Mucosa of gallbladder (tissue), 1 donor: ENCODE measurements around the gene MYO3B. TPM values are rescaled to one million over a fixed set of nuclear protein-coding genes. Genes with fewer than 3 reads are reported as not detected.

Source experiments
- DNase-seq: peaks from one replicate; pipeline ENCODE4 v3.0.0-alpha.2; 2020; ENCODE audit warnings: low spot score
- total RNA-seq: library from RNA; stranded (reverse); gene quantifications from one replicate; pipeline ENCODE4 v1.2.1, GENCODE V29; 2021
- donor health status: DM: no; HTN: no; CAD: no.

MYO3B gene
- total RNA-seq, 1 donor from 2014 or later, result 0.23 TPM

DNA sequence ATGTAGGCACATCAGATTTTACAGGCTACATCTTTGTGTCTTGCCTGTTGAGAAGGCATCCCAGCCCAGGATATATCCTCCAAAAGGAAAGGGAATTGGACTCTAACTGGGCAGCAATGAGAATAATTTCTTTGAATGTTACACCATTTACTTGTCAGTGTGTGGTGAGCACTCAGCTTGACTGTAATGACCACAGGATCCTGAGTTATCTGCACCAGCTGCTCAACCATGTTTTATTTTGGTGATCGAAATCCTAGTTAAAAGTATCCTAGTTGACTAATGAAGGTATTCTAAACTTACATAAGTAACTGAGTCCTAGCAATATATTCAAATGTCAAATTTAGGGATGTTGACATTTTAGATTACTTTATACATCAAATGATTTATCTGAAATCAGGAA, 123.0 kb downstream of the MYO3B start:
- no peak for DNase-seq

DNA sequence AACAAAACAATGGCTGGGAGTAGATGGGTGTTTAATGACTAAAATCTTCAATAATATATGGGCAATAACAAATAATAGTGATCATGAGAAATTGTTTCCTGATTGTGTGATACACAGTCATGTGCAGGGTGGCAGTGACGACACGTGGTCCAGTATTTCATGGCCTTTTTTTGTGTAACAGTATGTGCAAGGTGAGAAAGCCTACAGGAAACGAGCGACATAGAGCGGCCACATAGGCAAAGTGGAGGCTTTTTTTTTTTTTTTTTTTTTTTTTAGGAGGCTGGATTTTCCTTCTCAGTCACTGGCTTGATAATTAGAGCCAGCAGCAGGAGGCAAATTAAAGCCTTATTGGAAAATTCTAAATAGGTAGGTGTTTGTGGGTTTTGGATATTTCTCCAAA, 123.7 kb downstream of the MYO3B start:
- DNase-seq, result no peak

DNA sequence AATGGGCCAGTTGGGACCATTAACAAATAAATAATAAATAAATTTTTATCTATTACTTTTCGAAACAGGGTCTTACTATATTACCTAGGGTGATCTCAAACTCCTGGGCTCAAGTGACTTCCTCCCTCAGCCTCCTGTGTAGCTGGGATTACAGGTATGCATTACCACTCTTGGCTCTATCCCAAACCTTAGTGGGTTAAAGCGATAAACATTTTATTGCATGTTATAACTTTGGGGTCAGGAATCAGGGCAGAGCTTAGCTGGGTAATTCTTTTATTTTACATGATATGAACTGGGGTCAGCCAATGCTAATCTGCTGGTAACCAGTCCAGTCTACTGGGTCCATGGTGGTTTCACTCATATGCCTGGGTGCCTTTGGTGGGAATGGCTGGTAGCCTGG, 127.8 kb downstream of the MYO3B start:
- no peak for DNase-seq

DNA sequence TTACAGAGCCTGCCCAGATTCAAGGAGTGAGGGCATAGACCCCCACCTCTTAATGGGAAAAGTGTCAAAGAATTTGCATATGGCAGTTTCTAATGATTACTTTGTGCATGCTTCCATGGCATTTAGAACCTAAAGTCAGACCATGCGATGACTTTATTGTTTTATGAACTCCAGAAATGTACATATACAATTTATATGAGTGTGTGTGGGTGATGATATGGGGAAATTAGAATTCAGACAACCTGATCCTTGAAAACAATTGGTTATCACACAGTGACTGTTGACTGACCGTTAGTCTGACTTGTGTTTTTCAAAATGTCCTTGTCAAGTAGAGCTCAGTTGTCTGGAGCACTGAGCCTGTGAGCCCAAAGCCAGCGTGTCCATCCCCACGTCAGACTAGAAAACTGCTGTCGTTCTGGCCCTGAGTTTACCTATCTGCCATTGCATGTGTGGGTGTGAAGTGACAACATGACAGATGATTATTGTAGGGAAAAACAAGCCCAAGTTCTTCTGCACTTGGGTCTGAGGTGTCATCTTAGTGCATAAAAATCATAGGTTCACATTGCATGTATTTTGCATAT, 128.4 kb downstream of the MYO3B start:
- DNase-seq, result no peak

DNA sequence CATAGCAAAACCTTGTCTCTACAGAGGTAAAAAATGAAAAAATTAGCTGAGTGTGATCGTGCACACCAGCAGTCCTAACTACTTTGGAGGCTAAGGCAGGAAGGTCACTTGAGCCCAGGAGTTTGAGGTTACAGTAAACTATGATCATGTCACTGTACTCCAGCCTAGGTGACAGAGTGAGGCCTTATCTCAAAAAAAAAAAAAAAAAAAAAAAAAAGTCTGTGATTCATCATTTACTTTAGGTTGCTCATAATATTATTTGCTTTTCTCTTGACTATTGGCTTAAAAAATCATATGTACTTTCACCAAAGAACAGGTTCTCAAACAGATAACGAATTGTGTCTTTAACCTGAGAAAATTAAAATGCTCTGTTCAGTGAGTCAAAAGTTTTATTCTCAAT, 129.1 kb downstream of the MYO3B start:
- no peak for DNase-seq

DNA sequence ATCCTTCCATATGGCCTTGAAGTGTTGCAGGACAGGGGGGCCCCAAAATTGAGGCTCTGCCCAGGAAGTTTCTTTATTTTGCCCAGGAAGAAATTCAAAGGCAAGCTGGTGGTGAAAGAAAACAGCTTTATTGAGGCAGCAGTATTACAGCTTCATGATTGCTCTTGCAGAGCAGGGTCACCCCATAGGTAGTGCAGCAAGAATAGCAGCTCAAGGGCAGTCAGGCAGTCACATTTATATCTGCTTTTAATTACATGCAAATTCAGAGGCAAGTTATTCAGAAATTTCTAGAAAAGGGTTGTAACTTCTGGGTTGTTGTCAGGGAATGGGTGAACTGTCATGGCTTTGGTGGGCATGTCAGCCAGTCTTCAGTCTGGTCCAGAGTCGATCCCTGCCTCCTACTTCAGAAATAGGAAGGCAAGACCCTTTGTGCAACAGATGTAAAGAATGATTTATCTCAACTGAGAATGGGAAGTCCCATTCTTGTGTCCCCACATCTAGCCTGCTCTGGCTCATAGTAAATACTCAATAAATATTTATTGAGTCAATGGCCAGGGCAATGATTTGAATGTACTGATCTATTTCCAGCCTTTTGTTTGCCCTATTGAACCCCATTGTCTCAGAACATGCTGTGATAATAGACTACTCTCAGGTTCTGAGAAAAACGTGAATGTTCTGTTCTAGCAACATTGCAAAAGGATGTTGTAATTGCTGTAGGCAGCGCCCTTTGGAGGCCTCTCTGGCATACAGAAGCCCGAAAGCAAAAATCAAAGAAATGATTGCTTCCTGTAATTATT, 129.8 kb downstream of the MYO3B start:
- DNase-seq, result peak; percentile 19

DNA sequence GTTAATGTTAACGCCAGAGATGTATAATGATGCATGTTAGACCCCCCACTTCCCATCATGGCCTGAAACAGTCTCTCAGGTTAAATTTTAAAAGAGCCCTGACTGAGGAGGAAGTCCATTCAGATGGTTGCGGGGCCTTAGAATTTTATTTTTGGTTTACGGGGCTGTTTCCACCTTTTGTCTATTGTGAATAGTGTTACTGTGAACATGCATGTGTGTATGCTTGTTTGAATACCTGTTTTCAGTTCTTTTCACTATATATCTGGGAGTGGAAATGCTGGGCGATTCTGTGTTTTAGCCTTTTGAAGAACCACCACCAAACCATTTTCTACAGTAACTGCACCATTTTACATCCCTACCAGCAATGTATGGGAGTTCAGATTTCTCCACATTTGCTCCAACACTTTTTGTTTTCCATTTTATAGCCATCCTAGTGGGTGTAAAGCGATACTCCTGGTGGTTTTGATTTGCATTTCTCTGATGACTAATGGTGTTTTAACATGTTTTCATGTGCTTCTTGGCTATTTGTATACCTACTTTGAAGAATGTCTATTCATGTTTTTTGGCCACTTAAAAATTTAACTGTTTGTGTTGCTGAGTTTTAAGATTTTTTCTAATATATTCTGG, 133.0 kb downstream of the MYO3B start:
- DNase-seq, result no peak

DNA sequence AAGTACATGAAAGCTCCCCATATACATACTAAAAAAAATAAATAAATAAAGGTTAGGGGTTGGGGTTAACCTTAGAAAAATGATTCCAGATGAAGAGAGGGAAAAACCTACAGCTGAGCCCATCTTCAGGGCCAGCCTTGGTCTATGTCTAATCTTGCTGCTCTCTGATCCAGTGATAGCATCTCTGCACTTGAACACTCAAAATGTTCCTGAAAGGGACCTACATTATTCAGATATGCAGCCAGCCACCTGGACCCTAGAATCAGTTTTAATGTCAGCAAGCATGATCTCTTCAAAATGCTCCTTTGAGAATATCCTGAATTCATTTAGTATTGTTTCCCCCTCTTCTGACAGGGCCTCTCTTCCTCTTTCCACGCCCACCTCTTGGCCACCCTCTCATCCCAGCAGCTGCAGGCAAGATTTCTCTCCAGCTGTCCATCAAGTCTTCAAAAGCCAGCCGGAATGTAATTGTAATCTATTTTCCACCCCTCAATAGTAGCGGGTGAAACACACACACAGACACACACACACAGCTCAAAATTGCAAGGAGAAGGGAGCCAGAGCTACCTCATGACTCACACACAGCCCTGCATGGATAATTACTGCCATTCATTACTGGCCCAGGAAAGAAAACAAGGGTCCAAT, 135.5 kb downstream of the MYO3B start:
- no peak for DNase-seq

DNA sequence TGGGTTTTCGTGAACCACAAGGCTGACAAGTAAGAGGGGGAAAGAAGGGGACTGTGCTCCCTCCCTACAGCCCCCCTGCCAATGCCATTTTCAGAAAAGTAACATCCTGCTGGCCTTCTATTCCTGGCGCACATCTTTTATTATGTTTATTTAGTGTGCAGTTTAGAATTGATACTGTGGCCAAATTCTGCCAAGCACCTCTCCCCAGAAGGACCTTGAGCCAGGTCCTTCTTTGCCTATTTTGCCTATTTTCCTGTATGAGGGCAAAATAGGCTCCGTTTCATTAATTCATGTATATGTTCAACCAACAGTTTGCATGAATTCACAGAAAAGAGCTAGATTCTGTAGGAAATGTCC, 136.0 kb downstream of the MYO3B start:
- DNase-seq, result no peak

DNA sequence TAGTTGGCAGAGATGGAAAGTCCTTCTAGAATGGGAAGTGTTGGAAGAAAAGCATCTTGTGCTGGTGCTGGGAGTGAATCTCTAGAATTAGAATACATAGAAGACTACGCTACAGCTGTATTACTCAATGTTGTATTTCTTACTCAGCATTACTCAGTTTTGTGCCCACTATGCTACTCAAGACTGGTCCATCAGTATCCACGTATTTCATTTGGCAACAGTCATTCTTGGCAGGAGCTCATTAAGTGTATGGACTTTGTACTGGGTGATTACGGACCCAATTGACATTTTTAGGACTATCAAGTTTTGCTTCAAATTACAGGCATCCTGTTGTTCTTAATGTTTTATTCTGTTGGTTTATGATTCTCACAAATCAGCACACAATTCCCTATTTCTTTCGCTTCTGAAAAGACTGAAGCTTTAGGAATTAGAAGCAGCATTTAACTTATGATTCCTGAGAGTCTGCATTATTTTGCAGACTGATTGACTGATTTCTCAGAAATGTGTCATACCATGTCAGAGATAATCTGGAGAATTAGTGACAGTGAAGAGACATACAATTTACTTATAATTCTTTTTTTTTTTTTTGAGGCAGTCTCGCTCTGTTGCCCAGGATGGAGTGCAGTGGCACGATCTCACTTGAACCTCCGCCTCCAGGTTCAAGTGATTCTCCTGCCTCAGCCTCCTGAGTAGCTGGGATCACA, 136.9 kb downstream of the MYO3B start:
- DNase-seq, result peak; percentile 15

DNA sequence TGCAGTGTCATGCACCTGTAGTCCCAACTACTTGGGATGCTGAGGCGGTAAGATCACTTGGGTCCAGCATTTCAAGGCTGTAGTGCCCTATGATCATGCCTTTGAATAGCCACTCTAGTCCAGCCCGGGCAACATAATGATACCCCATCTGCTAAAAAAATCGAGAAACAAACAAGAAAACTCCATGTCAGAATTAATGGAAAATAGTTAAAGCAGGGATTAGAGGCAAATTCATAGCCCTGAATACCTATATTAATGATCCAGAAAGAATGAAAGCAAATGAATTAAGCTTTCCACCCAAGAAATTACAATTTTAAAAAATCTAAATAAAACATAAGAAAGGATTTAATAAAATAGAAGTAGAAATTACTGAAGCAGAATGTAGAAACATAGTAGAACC, 143.0 kb downstream of the MYO3B start:
- no peak for DNase-seq

DNA sequence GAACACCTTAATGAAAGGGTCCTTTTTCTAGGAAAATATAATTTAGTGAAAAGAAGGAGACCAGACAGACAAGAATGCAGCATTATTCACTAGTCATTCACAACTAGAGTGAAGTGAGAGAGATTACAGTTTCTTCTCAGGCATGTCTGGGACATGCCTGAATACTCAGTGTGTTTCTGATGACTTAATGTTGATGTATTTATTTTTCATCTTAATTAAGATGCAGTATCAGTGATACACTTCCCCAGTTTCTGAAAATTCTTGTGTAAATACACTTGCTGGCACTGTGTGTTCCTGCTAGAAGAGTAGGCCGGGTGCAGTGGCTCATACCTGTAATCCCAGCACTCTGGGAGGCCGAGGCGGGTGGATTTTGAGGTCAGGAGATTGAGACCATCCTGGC, 143.6 kb downstream of the MYO3B start:
- DNase-seq, result no peak

DNA sequence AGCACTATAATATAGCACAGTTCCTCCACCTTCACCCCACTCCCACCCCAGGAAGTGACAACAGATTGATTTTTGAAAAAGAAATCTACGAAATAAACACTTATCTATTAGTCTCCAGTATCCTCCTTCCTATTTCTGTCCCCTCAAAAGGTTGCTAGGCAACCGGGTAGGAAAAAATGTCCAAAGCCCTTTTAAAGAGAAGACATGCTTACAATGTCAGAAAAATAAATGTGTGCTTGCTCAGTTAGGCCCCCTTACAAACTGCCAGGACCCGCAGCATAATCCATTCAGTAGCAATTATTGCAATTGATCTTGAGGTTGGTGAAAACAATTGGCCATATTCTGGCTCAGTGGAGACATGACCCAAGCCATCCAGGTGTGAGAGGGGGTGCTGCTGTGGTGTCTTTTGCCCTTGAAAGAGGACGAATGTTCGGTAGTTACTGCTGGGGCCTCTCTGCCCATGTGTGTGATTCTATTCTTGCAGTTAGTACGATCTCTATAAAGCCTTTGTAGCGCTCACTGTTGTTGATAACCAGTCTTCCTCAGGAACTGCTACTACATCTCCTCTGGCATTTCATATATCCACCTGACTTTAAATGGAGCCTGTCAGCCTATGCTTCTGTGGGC, 144.3 kb downstream of the MYO3B start:
- DNase-seq, result no peak

DNA sequence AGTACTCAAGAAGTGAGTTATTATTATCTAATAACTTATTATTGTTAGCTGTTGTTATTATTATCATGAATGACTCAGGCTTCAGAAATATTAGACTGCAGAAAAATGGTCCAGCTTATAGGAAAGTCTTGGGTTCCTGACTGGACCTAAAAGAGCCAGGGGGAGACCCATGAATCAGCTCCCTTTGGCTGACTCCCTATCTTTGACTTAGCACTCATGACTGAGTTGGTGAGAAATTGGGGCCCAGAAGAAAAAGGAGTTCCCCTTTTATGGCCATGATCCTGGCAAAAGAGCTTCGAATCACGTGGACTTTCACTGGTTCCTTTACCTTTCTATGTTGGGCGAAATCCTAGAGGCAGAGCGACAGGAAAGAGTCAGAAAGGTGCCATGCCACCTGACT, 145.8 kb downstream of the MYO3B start:
- no peak for DNase-seq

DNA sequence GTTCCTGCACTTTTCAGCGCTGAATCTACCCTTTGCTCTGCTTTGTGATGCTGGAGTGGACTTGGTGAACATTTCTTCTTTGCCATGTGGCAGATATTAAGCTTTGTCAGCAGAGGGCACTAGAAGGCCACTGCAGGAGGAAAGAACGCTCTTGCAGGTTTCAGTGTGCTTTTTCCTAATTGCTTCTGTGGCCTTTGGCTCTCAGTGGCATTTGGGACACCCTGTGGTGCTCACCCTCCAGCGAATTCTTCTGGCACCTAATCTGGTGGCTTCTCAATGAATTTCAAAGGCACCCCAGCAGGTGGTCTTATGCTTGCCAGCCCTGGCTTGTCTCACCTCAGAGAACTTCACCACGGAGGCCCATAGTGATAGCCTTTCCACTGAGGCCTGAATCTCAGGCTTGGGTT, 146.7 kb downstream of the MYO3B start:
- DNase-seq, result no peak

DNA sequence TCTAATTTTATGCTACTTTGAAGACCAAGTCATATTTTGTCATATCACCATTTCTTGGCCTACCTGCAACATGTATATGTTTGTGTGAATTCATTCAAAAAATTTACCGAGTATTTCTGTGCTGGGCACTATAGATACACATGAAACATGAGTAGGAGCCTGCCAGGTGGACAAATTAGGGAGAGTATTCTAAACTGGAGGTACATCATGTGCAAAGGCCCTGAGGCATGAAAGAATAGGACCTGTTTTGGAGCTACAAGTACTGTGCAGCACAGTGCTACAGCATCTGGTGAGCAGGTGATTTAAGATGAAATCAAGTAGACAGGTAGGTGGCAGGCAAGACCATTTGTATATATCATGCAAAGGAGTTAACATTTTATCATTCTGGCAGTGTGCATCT, 152.9 kb downstream of the MYO3B start:
- DNase-seq, result no peak

DNA sequence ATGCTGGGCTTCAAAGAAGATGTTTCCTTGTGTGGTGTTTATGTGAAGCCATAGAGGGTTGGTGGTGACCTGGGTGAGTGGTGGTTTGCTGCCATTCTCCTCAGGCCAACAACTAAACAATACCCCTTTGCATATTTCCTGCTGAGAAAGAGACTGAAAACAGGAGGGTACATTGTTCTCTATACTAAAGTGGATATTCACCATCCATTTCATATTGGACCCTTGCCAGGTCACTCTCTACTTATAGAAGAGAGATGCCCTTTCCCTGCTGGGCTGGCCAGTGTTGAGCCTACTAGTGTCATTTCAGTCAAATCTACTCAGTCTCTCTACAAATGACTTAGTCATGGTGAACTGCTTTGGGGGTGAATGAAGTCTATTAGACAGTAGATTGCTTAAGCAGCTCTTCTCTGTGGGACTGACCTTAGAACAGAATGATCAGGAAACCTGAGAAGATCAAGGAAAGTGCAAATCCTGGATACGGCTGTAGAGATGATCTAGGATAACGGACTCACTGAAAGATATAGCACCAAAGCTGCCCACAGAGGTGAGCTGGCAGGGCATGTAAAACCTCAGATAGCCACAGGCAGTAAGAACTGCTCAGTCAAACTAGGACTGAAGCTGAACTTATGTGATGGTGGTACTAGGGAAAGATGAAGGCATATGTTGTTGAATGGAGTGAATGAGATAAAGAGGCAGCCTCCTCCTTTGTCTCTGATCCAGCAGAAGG, 154.9 kb downstream of the MYO3B start:
- no peak for DNase-seq

DNA sequence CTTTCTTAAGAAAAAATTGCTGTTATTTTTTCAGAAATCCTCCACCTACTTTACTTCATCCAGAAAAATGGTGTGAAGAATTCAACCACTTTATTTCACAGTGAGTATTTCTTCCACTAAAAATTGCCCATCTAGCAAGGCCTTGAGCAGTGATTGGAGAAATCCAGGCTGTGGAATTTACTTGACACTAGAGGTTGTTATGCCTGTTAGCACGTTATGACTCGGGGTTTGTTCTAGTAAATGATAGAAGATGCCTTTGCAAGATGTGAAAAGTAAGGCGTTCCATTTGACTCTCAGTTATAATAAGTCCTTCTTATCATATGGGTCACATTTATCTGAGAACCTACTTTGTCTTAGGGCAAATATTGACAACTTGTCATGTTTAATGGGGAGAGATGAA, 157.4 kb downstream of the MYO3B start:
- no peak for DNase-seq

DNA sequence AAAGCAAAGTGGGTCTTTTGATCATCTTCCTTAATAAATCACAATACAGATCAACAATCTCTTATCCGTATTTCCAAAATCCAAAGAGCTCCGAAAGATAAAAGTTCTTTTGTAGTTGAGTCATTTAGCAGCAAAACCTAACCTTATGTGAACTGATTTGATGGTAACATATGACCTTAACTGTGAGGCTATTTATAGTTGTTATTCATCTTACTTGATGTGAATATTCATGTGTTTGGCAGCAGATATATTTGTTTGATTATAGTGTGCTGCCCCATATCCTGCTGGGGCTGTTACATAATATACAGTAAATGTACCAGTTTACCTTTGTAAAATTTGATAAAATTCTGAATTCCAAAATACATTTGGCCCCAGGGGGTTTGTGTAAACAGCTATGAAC, 158.5 kb downstream of the MYO3B start:
- DNase-seq, result no peak

DNA sequence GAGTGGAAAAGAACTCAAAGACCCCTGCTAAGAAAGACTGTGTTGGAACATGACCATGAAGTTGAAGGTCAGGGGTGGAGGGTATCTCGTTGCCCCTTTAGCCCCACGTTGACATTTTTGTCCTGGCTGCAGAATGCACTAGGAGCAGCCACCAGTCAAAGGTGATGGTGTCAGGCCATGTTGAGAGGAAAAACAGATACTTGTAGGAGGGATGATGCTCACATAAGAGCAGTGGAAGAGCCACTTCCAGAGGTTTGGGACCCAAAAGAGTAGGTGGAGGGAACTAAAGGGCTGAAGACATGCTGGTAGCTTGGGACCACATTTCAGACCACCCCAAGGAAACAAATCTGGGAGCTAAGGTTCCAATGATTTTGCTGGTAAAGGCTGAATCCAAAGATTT, 159.0 kb downstream of the MYO3B start:
- DNase-seq, result no peak

DNA sequence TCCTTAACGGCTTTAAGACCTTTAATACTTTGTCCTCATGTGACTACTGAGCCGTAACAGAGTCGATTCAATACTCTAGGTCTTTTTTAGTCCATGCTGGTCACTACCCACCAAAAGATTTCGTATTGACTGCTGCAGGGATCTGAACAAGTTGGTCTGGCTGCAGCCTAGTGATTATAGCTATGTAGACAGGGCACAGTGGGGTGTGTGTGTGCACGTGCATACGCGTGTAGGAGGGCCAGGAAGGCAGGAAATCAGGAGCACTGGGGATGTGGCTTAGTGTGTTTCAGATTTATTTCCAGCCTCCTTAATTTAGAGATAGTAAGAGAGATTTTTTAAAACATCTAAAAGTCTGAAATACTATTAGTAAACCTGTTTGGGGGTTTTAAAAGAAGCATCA, 161.4 kb downstream of the MYO3B start:
- DNase-seq, result no peak
